Measurements from ENCODE around the gene PTPRG. TPM values are rescaled to one million over a fixed set of nuclear protein-coding genes. Genes with fewer than 3 reads are reported as not detected.

Gene PTPRG
- total RNA-seq, 1 donor from 2014 or later = 39.6 TPM

- H3K4me3 ChIP-seq (ENCODE audit: insufficient read depth, low read depth, low read length) = no peak overlapping the region
- FAIRE-seq (no peak), DNase-seq (ENCODE audit: low read depth) (no peak)
- no peaks in the 10 kb centered on the region for H3K27me3 Mint-ChIP-seq (ENCODE audit: low read depth, unreplicated experiment)
- H3K4me1 Mint-ChIP-seq (ENCODE audit: low read depth, unreplicated experiment) = peaks cover 2% of the 10 kb centered on the region
- H3K27ac Mint-ChIP-seq (ENCODE audit: unreplicated experiment) = no peak overlapping the region
- H3K9me3 Mint-ChIP-seq (ENCODE audit: unreplicated experiment) = no peaks in the 10 kb centered on the region
- no peaks in the 10 kb centered on the region for H3K9me3 ChIP-seq (ENCODE audit: insufficient read depth, low read depth, low read length)
- H2AFZ ChIP-seq (ENCODE audit: low read depth, low read length) = no peak overlapping the region
- H3K9ac ChIP-seq (ENCODE audit: low read length) = no peak overlapping the region
- TF ChIP-seq, protein P1, sequence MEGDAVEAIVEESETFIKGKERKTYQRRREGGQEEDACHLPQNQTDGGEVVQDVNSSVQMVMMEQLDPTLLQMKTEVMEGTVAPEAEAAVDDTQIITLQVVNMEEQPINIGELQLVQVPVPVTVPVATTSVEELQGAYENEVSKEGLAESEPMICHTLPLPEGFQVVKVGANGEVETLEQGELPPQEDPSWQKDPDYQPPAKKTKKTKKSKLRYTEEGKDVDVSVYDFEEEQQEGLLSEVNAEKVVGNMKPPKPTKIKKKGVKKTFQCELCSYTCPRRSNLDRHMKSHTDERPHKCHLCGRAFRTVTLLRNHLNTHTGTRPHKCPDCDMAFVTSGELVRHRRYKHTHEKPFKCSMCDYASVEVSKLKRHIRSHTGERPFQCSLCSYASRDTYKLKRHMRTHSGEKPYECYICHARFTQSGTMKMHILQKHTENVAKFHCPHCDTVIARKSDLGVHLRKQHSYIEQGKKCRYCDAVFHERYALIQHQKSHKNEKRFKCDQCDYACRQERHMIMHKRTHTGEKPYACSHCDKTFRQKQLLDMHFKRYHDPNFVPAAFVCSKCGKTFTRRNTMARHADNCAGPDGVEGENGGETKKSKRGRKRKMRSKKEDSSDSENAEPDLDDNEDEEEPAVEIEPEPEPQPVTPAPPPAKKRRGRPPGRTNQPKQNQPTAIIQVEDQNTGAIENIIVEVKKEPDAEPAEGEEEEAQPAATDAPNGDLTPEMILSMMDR (IDR thresholded peaks at IDR 0.05; ENCODE audit: insufficient read depth, low read depth, low read length) = no peak
- no peak for TF ChIP-seq EZH2 (IDR thresholded peaks at IDR 0.05; ENCODE audit: insufficient read depth, low read length)
- no peak overlapping the region for H3K4me3 Mint-ChIP-seq (ENCODE audit: unreplicated experiment)
- H3K79me2 ChIP-seq (ENCODE audit: insufficient read depth, low read length) = no peaks in the 10 kb centered on the region
- H3K27me3 ChIP-seq (ENCODE audit: insufficient read depth, low read length) = no peaks in the 10 kb centered on the region
- no peak overlapping the region for H3K4me2 ChIP-seq (ENCODE audit: low read length)
- no peaks in the 10 kb centered on the region for H3K4me1 ChIP-seq (ENCODE audit: insufficient read depth, low read length)
- H3K36me3 ChIP-seq (ENCODE audit: insufficient read depth, low read length) = no peaks in the 10 kb centered on the region
- H3K27ac ChIP-seq (ENCODE audit: low read depth, low read length) = no peak overlapping the region
- peaks cover 5% of the 10 kb centered on the region for H3K36me3 Mint-ChIP-seq (ENCODE audit: low read depth, unreplicated experiment)
- no peaks in the 10 kb centered on the region for H4K20me1 ChIP-seq (ENCODE audit: insufficient read depth, low read length)
These were observed 699.8 kb downstream of the PTPRG start for GRCh38 chr3:62261121-62261520.

DNA sequence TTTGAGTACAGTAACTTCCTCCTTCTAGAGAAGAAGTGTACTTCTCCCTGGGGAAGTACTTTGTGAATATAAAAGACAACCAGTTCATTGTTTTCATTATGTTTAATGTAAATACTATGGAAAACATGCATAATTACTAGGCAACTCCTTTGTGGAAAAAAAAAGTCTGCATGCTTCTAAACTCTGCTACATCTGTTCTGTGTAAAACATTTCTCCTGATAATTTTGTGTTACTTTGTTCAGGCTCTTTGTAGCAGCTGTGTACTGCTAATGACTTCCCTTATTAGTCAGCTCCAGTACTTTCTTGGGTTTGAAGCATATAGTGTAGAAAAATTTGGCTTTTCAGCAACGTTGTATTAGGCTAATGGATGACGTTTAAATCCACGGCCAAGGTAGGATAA lies 700.4 kb downstream of the PTPRG start:
- Histone ChIP-seq H3K79me2 (ENCODE audit: insufficient read depth, low read length) (no peaks in the 10 kb centered on the region), H3K27ac (ENCODE audit: low read depth, low read length) (no peak overlapping the region), H2AFZ (ENCODE audit: low read depth, low read length) (no peak overlapping the region), H3K9me3 (ENCODE audit: insufficient read depth, low read depth, low read length) (no peaks in the 10 kb centered on the region), H3K36me3 (ENCODE audit: insufficient read depth, low read length) (no peaks in the 10 kb centered on the region), H3K27me3 (ENCODE audit: insufficient read depth, low read length) (no peaks in the 10 kb centered on the region), H4K20me1 (ENCODE audit: insufficient read depth, low read length) (no peaks in the 10 kb centered on the region), H3K4me1 (ENCODE audit: insufficient read depth, low read length) (no peaks in the 10 kb centered on the region), H3K9ac (ENCODE audit: low read length) (no peak overlapping the region), H3K4me3 (ENCODE audit: insufficient read depth, low read depth, low read length) (no peak overlapping the region), H3K4me2 (ENCODE audit: low read length) (no peak overlapping the region)
- TF ChIP-seq, protein P1 (IDR thresholded peaks at IDR 0.05; ENCODE audit: insufficient read depth, low read depth, low read length) = no peak
- no peak for TF ChIP-seq EZH2 (IDR thresholded peaks at IDR 0.05; ENCODE audit: insufficient read depth, low read length)
- H3K4me1 Mint-ChIP-seq (ENCODE audit: low read depth, unreplicated experiment) = peaks cover 2% of the 10 kb centered on the region
- no peak overlapping the region for H3K27ac Mint-ChIP-seq (ENCODE audit: unreplicated experiment)
- DNase-seq (ENCODE audit: low read depth) = no peak
- H3K36me3 Mint-ChIP-seq (ENCODE audit: low read depth, unreplicated experiment) = peaks cover 3% of the 10 kb centered on the region
- no peak overlapping the region for H3K4me3 Mint-ChIP-seq (ENCODE audit: unreplicated experiment)
- FAIRE-seq = no peak
- no peaks in the 10 kb centered on the region for H3K27me3 Mint-ChIP-seq (ENCODE audit: low read depth, unreplicated experiment)
- no peaks in the 10 kb centered on the region for H3K9me3 Mint-ChIP-seq (ENCODE audit: unreplicated experiment)

DNA sequence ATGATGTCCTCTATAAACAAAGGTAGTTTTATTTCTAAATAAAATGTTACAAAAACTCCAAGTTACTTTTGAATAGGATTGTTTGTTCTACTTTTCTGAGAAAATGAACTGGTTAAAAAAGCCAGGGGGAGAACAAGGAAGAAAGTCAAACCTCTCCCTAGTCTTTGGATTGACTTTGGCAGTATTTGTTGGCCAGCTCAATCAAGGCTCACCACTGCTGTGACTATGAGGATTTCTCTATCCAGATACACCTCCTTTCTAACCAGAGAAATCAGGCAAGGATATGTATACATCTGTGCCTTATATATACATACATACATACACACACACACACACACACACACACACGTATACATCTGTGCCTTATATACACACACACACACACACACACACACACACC lies 704.2 kb downstream of the PTPRG start:
- TF ChIP-seq, protein P1 (IDR thresholded peaks at IDR 0.05; ENCODE audit: insufficient read depth, low read depth, low read length) = no peak
- TF ChIP-seq EZH2 (IDR thresholded peaks at IDR 0.05; ENCODE audit: insufficient read depth, low read length) = no peak
- peaks cover 3% of the 10 kb centered on the region for H3K36me3 Mint-ChIP-seq (ENCODE audit: low read depth, unreplicated experiment)
- Histone ChIP-seq H3K4me3 (ENCODE audit: insufficient read depth, low read depth, low read length) (no peak overlapping the region), H3K4me1 (ENCODE audit: insufficient read depth, low read length) (no peaks in the 10 kb centered on the region), H3K4me2 (ENCODE audit: low read length) (no peak overlapping the region), H3K27ac (ENCODE audit: low read depth, low read length) (no peak overlapping the region), H3K79me2 (ENCODE audit: insufficient read depth, low read length) (no peaks in the 10 kb centered on the region), H3K27me3 (ENCODE audit: insufficient read depth, low read length) (no peaks in the 10 kb centered on the region), H3K9ac (ENCODE audit: low read length) (no peak overlapping the region), H2AFZ (ENCODE audit: low read depth, low read length) (no peak overlapping the region), H3K36me3 (ENCODE audit: insufficient read depth, low read length) (no peaks in the 10 kb centered on the region), H3K9me3 (ENCODE audit: insufficient read depth, low read depth, low read length) (no peaks in the 10 kb centered on the region), H4K20me1 (ENCODE audit: insufficient read depth, low read length) (no peaks in the 10 kb centered on the region)
- no peak for DNase-seq (ENCODE audit: low read depth)
- no peaks in the 10 kb centered on the region for H3K27me3 Mint-ChIP-seq (ENCODE audit: low read depth, unreplicated experiment)
- no peaks in the 10 kb centered on the region for H3K9me3 Mint-ChIP-seq (ENCODE audit: unreplicated experiment)
- H3K4me1 Mint-ChIP-seq (ENCODE audit: low read depth, unreplicated experiment) = peaks cover 2% of the 10 kb centered on the region
- no peak for FAIRE-seq
- H3K4me3 Mint-ChIP-seq (ENCODE audit: unreplicated experiment) = no peak overlapping the region
- H3K27ac Mint-ChIP-seq (ENCODE audit: unreplicated experiment) = no peak overlapping the region
